ENCODE data around the gene TTLL11. TPM values are rescaled to one million over a fixed set of nuclear protein-coding genes. Genes with fewer than 3 reads are reported as not detected.

TTLL11 gene
- total and polyA plus RNA-seq, 2 of the 8 experiments (the other 6 are each of a cell fraction or from before 2014, with no cell fraction given), result 0.56 to 0.80 TPM

- ChIA-PET CTCF (ENCODE audit: partially characterized antibody) (interaction anchor here (1.2 to 1.5 kb wide), 2 partner anchors 73 kb away, joined by 3 read pairs; no protein-coding TSS in a partner anchor), POLR2A (ENCODE audit: partially characterized antibody) (no interaction called here)
- H3K9me3 ChIP-seq (ENCODE audit: insufficient read depth in 2 of 2, low read depth in 1 of 2, low read length in 1 of 2), result 0 out of 4 replicates have a peak, but pooled peaks cover 0 to 2% of the 10 kb centered on the region in 2 experiments
- no peak overlapping the region for H3K4ac ChIP-seq (replicated peaks; ENCODE audit: insufficient read length, low read depth, low read length)
- WGBS, 2 experiments (ENCODE audit: extremely low coverage in 1 of 2, insufficient coverage in 1 of 2, insufficient read length in 1 of 2, insufficient replicate concordance in 2 of 2, low coverage in 1 of 2, low lambda C conversion rate in 2 of 2, missing lambda C conversion rate in 1 of 2), result 91% methylated on average over 16 of the region's 16 CpGs; no CpG with 5 or more reads in 1 of the 2 experiments
- H3K14ac ChIP-seq (ENCODE audit: insufficient read length), result no peak overlapping the region
- H3K56ac ChIP-seq (replicated peaks; ENCODE audit: insufficient read length, low read depth, low read length), result no peak overlapping the region
- H3K18ac ChIP-seq (ENCODE audit: extremely low read depth, low read length), result no peak overlapping the region
- TF ChIP-seq SRF (IDR thresholded peaks at IDR 0.05; ENCODE audit: low read depth, low read length) (no peak), CHD1 (IDR thresholded peaks at IDR 0.05; ENCODE audit: low read depth, low read length) (no peak), SP4 (IDR thresholded peaks at IDR 0.05; ENCODE audit: low read length) (no peak)
- no peak overlapping the region for H3K9ac ChIP-seq (replicated peaks in 1 of 4; ENCODE audit: extremely low read depth in 1 of 4, low read depth in 3 of 4, low read length in 3 of 4)
- H4K5ac ChIP-seq (ENCODE audit: insufficient read length, low read depth, low read length), result no peak overlapping the region
- H3K79me1 ChIP-seq (ENCODE audit: low read depth, low read length), result no peaks in the 10 kb centered on the region; the same call in 1 of the 2 replicates
- H2BK120ac ChIP-seq (replicated peaks; ENCODE audit: low read depth, low read length), result no peak overlapping the region
- H3K4me3 ChIP-seq (ENCODE audit: extremely low read depth in 1 of 4, insufficient read depth in 2 of 4, low read depth in 3 of 4, low read length in 4 of 4), result no peak overlapping the region
- H2BK20ac ChIP-seq (ENCODE audit: low read length), result no peak overlapping the region
- no peak overlapping the region for H2BK15ac ChIP-seq (ENCODE audit: low read length)
- no peak for DNase-seq (ENCODE audit: low read depth in 1 of 2, low spot score in 2 of 2)
- no peak overlapping the region for H3K4me2 ChIP-seq (ENCODE audit: insufficient read depth in 1 of 2, low read depth in 2 of 2, low read length in 2 of 2)
- H3K79me2 ChIP-seq (ENCODE audit: control insufficient read depth in 1 of 2, insufficient read depth in 2 of 2, low read length in 2 of 2), result no peaks in the 10 kb centered on the region
- peaks cover 0 to 2% of the 10 kb centered on the region in 2 experiments for H4K20me1 ChIP-seq (replicated peaks in 1 of 2; ENCODE audit: control insufficient read depth in 1 of 2, insufficient read depth in 2 of 2, low read length in 2 of 2)
- no peak overlapping the region for H2BK12ac ChIP-seq (ENCODE audit: low read depth, low read length)
- no peak overlapping the region for H2AFZ ChIP-seq (ENCODE audit: low read length)
- no peaks in the 10 kb centered on the region for H3K27me3 ChIP-seq (replicated peaks in 1 of 4; ENCODE audit: control insufficient read depth in 3 of 4, extremely low read depth in 1 of 4, insufficient read depth in 3 of 4, low read length in 3 of 4)
- H2AK5ac ChIP-seq (ENCODE audit: low read depth, low read length), result no peak overlapping the region
- H4K8ac ChIP-seq (ENCODE audit: extremely low read depth, insufficient read depth, low read length), result no peak overlapping the region; the same call in 1 of the 2 replicates
- no peak overlapping the region for H2BK5ac ChIP-seq (ENCODE audit: low read depth, low read length)
- H4K91ac ChIP-seq (replicated peaks; ENCODE audit: insufficient read length, low read length), result no peak overlapping the region
- H3K23ac ChIP-seq (ENCODE audit: insufficient read length), result no peak overlapping the region
- no peaks in the 10 kb centered on the region for H3K36me3 ChIP-seq (ENCODE audit: control insufficient read depth in 2 of 4, insufficient read depth in 4 of 4, low read length in 3 of 4)
- H3K4me1 ChIP-seq (replicated peaks in 1 of 4; ENCODE audit: control insufficient read depth in 3 of 4, insufficient read depth in 4 of 4, low read length in 3 of 4), result peaks cover 0 to 4% (median 0%) of the 10 kb centered on the region in 4 experiments; a peak in 1 of 7 replicates
- H3K23me2 ChIP-seq (ENCODE audit: low read depth, low read length), result peaks cover 10% of the 10 kb centered on the region; the same call in 1 of the 2 replicates
- no peak overlapping the region for H3K27ac ChIP-seq (ENCODE audit: low read depth, low read length)
- no peak for FAIRE-seq
Measured at GRCh38 chr9:121807823-121808278, 285.3 kb downstream of the TTLL11 start.

Measured in H1 (cell line).